Measurements from ENCODE around the gene ATG10. TPM values are rescaled to one million over a fixed set of nuclear protein-coding genes. Genes with fewer than 3 reads are reported as not detected.

ATG10 gene
- total and polyA plus RNA-seq, 9 donors = 2.6 to 7.8 (median 4.6) TPM

GRCh38 chr5:82149434-82149833, 177.6 kb downstream of the ATG10 start:
- H3K36me3 ChIP-seq = no peaks in the 10 kb centered on the region
- intact Hi-C loops (cut with DNase I) = no loop called here
- no peak overlapping the region for H3K4me3 ChIP-seq

GRCh38 chr5:82150559-82150958, 178.7 kb downstream of the ATG10 start:
- WGBS, 3 donors = 93 to 98% (median 94%) methylated on average over 3 of the region's 3 CpGs

More at GRCh38 chr5:82149434-82149833, 177.6 kb downstream of the ATG10 start:
- Histone ChIP-seq H3K27ac (no peak overlapping the region), H3K27me3 (no peaks in the 10 kb centered on the region), H3K9me3 (no peaks in the 10 kb centered on the region), H3K4me1 (ENCODE audit: insufficient read depth) (no peaks in the 10 kb centered on the region)
- DNase-seq = no peak
- no peak for TF ChIP-seq CTCF (IDR thresholded peaks at IDR 0.05)
- no peak for TF ChIP-seq POLR2A (IDR thresholded peaks at IDR 0.05)
- no peak for TF ChIP-seq EP300 (IDR thresholded peaks at IDR 0.05)

GRCh38 chr5:82151204-82151603, 179.4 kb downstream of the ATG10 start:
- Histone ChIP-seq H3K9me3 (no peaks in the 10 kb centered on the region), H3K4me3 (no peak overlapping the region), H3K27me3 (no peaks in the 10 kb centered on the region), H3K4me1 (ENCODE audit: insufficient read depth) (no peaks in the 10 kb centered on the region), H3K36me3 (no peaks in the 10 kb centered on the region), H3K27ac (no peak overlapping the region)
- 71 to 78% (median 75%) methylated on average over 1 of the region's 1 CpG for WGBS, 3 donors
- no peak for DNase-seq
- intact Hi-C loops (cut with DNase I) = loop anchor here in 1 of 4 donors (10.0 kb wide), 2 partner anchors 286 to 646 kb away; no protein-coding TSS in a partner anchor
- TF ChIP-seq CTCF (IDR thresholded peaks at IDR 0.05) = no peak
- no peak for TF ChIP-seq POLR2A (IDR thresholded peaks at IDR 0.05)
- no peak for TF ChIP-seq EP300 (IDR thresholded peaks at IDR 0.05)

More at GRCh38 chr5:82150559-82150958, 178.7 kb downstream of the ATG10 start:
- no peak for TF ChIP-seq POLR2A (IDR thresholded peaks at IDR 0.05)
- no peak for TF ChIP-seq CTCF (IDR thresholded peaks at IDR 0.05)
- TF ChIP-seq EP300 (IDR thresholded peaks at IDR 0.05) = no peak
- no peaks in the 10 kb centered on the region for H3K4me1 ChIP-seq (ENCODE audit: insufficient read depth)
- no peaks in the 10 kb centered on the region for H3K36me3 ChIP-seq
- DNase-seq = no peak
- H3K27ac ChIP-seq = no peak overlapping the region
- H3K9me3 ChIP-seq = no peaks in the 10 kb centered on the region
- no peak overlapping the region for H3K4me3 ChIP-seq
- H3K27me3 ChIP-seq = no peaks in the 10 kb centered on the region
- intact Hi-C loops (cut with DNase I) = loop anchor here in 1 of 4 donors (10.0 kb wide), 2 partner anchors 286 to 646 kb away; no protein-coding TSS in a partner anchor

DNA sequence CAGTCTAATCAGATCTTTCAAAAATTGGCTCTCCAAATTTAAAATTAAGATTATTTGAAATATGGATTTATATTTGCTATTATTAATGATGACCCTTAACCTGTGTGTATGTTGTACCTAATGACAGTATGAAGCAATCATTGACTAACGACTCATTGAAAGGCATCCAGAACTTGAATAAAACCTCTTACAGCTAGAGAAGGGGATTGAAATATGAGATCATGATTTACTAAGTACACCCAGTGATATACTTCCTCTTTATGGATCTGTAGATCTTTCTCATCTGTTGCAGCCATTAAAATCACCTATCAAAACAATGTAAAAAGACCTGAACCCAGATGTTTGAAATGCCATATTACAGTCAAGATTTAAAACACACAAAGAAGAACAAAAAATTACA, 179.8 kb downstream of the ATG10 start:
- TF ChIP-seq EP300 (IDR thresholded peaks at IDR 0.05) (no peak), CTCF (IDR thresholded peaks at IDR 0.05) (no peak), POLR2A (IDR thresholded peaks at IDR 0.05) (no peak)
- no peak for DNase-seq
- no peaks in the 10 kb centered on the region for H3K27me3 ChIP-seq
- H3K36me3 ChIP-seq = no peaks in the 10 kb centered on the region
- H3K27ac ChIP-seq = no peak overlapping the region
- H3K4me1 ChIP-seq (ENCODE audit: insufficient read depth) = no peaks in the 10 kb centered on the region
- intact Hi-C loops (cut with DNase I) = loop anchor here in 1 of 4 donors (10.0 kb wide), 2 partner anchors 287 to 647 kb away; no protein-coding TSS in a partner anchor
- H3K4me3 ChIP-seq = no peak overlapping the region
- 78 to 83% (median 83%) methylated on average over 1 of the region's 1 CpG for WGBS, 3 donors
- H3K9me3 ChIP-seq = no peaks in the 10 kb centered on the region
